ENCODE results near the gene GPRIN3.

DNA sequence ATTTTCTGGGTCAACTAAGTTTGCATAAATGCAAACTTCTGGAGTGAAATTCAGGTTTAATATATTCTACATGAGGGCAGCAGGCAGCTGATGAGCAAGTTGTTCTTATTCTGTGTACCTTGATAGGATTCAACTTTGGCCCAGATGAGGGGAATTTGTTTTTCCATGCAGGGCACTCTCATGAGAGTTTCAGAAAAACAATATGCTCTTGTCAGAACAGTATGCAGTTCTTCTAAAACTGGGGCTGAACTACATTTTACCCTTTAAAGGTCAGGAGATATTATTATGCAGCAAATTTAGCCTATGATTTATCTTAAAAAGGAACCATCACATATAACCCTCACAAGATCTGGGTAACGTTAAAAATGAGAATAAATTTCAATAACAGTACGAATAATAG is 19.2 kb downstream of the GPRIN3 start:
- TF ChIP-seq, protein P1, sequence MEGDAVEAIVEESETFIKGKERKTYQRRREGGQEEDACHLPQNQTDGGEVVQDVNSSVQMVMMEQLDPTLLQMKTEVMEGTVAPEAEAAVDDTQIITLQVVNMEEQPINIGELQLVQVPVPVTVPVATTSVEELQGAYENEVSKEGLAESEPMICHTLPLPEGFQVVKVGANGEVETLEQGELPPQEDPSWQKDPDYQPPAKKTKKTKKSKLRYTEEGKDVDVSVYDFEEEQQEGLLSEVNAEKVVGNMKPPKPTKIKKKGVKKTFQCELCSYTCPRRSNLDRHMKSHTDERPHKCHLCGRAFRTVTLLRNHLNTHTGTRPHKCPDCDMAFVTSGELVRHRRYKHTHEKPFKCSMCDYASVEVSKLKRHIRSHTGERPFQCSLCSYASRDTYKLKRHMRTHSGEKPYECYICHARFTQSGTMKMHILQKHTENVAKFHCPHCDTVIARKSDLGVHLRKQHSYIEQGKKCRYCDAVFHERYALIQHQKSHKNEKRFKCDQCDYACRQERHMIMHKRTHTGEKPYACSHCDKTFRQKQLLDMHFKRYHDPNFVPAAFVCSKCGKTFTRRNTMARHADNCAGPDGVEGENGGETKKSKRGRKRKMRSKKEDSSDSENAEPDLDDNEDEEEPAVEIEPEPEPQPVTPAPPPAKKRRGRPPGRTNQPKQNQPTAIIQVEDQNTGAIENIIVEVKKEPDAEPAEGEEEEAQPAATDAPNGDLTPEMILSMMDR (IDR thresholded peaks at IDR 0.05): no peak
- no peak for TF ChIP-seq POLR2AphosphoS5 (IDR thresholded peaks at IDR 0.05)
